HUES6 (cell line): ENCODE measurements around the gene DCDC2.
"Not testable (repeated sequence)": the region's sequence is repeated elsewhere in the genome, so short reads cannot be mapped to it uniquely, and the experiment has no call there.

Experiments
- H3K27ac ChIP-seq: 2 replicates; pipeline ENCODE4 v1.7.0; 2013; ENCODE audit warnings: low read depth, mild to moderate bottlenecking, low read length, inconsistent platforms
- H3K27me3 ChIP-seq: 2 replicates; pipeline ENCODE4 v1.6.1; 2013; ENCODE audit warnings: low read length; ENCODE audit not compliant: control insufficient read depth, insufficient read depth
- H3K36me3 ChIP-seq: 2 replicates; pipeline ENCODE4 v1.6.1; 2013; ENCODE audit warnings: low read length; ENCODE audit not compliant: control insufficient read depth, insufficient read depth
- H3K4me1 ChIP-seq: 2 replicates; pipeline ENCODE4 v1.6.1; 2013; ENCODE audit warnings: low read length; ENCODE audit not compliant: control insufficient read depth, insufficient read depth
- H3K4me3 ChIP-seq: 2 replicates; pipeline ENCODE4 v1.5.1; 2013; ENCODE audit warnings: low read depth, low read length
- H3K9ac ChIP-seq: one replicate; pipeline ENCODE4 v1.6.1; 2013; ENCODE audit warnings: mild to moderate bottlenecking, low read length
- H3K9me3 ChIP-seq: 2 replicates; pipeline ENCODE4 v1.6.1; 2013; ENCODE audit warnings: low read depth, low read length; ENCODE audit not compliant: control insufficient read depth, insufficient read depth

Gene DCDC2

DNA sequence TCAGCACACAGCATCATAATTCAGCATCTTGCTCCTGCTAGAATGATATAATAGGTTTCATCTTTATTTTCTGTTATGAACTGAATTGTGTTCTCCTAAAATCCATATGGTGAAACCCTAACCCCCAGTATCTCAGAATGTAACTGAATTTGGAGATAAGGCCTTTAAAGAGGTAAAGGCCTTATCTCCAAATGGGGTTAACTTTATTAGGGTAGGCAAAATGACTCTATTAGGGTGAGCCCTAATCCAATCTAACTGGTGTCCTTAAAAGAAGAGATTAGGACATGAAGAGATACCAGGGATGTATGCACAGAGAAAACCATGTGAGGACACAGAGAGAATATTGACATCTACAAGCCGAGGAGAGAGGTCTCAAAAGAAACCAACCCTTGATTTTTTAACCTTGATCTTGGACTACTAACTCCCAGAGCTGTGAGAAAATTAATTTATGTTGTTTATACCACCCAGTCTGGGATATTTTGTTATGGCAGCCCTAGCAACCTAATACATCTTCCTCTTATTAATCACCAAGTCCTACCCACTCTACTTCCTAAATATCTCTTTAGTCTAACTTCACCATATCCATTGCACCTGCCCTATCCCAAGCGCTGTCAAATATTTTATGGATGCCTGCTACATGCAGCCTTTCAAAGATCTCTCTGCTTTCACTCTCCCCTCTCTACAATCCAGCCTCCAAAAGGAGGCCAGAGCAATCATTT, 36.4 kb upstream of the DCDC2 start:
- Histone ChIP-seq H3K36me3 (no peaks in the 10 kb centered on the region), H3K4me1 (peaks cover under 1% of the 10 kb centered on the region), H3K4me3 (no peak overlapping the region), H3K27me3 (no peaks in the 10 kb centered on the region), H3K9me3 (peaks cover 25% of the 10 kb centered on the region), H3K27ac (no peak overlapping the region), H3K9ac (no peak overlapping the region)

DNA sequence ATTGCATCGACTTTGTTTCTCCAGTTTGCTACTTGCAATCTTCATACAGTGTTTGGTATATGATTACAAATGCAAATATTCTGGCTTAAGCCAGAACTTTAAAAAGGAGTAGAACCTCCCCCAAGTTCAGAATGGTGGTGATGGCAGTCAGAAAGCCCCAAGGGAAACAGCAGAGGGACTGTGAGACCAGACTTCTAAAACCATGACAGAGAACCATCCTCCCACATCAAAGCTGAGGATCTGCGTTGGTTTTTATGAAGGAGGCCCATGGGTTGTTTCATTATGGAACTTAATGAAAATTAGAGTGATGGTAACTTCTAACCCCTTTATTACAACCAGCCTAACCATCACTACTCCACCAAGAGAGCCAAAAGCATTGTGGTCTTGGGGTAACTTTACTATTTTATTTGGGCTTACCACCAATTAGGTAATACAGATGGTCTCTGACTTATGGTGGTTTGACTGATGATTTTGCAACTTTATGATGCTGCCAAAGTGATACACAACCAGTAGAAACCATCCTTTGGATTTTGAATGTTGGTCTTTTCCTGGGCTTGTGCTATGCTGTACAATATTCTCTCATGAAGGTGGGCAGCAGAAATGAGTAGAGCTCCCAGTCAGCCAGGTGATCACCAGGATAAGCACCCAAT, 34.0 kb upstream of the DCDC2 start:
- H3K4me3 ChIP-seq = no peak overlapping the region
- H3K9ac ChIP-seq = no peak overlapping the region
- H3K9me3 ChIP-seq = peaks cover 14% of the 10 kb centered on the region
- H3K36me3 ChIP-seq = no peaks in the 10 kb centered on the region
- no peak overlapping the region for H3K27ac ChIP-seq
- H3K4me1 ChIP-seq = no peaks in the 10 kb centered on the region
- no peaks in the 10 kb centered on the region for H3K27me3 ChIP-seq

DNA sequence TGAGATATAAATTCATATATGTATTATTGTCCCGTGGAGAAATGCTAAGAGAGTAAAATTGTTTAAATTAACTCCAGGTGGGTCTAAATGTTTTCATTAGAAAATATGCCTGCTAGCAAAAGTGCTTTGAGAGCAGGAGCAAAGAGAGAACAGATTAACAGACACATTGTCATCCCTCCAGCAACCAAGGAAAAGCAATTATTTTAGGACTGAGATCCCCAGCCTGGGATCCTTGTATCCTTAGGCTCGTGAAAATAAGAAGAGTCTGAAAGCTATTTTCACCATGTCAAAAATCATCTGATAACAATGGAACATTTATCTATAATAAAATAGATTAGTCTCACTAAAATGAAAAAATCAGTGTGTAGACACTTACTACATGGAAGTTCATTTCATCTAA, 33.3 kb upstream of the DCDC2 start:
- no peak overlapping the region for H3K4me3 ChIP-seq
- H3K9me3 ChIP-seq = peaks cover 7% of the 10 kb centered on the region
- no peak overlapping the region for H3K9ac ChIP-seq
- H3K4me1 ChIP-seq = no peaks in the 10 kb centered on the region
- H3K27ac ChIP-seq = no peak overlapping the region
- no peaks in the 10 kb centered on the region for H3K27me3 ChIP-seq
- H3K36me3 ChIP-seq = no peaks in the 10 kb centered on the region

DNA sequence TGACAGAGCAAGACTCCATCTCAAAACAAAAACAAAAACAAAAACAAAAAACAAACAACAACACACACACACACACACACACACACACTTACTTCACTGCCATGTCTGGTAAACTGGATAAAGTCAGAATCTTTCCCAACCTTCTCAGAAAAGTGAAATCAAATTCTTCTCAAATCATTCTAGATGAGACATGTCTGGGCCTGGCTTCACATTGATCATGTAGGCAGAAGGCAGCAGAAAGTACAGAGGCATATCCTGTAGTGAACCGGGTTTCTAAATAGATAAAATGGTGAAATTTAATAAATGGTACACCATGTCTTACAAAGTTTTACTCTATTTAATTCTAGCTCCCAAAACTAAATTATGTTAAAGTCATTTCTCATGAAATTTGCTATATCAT, 30.0 kb upstream of the DCDC2 start:
- H3K36me3 ChIP-seq = no peaks in the 10 kb centered on the region
- H3K4me1 ChIP-seq = no peaks in the 10 kb centered on the region
- no peaks in the 10 kb centered on the region for H3K27me3 ChIP-seq
- 0 out of 2 replicates have a peak overlapping the region, but pooled peaks have one; percentile 18 for H3K27ac ChIP-seq
- no peak overlapping the region for H3K4me3 ChIP-seq
- no peaks in the 10 kb centered on the region for H3K9me3 ChIP-seq
- H3K9ac ChIP-seq = no peak overlapping the region

DNA sequence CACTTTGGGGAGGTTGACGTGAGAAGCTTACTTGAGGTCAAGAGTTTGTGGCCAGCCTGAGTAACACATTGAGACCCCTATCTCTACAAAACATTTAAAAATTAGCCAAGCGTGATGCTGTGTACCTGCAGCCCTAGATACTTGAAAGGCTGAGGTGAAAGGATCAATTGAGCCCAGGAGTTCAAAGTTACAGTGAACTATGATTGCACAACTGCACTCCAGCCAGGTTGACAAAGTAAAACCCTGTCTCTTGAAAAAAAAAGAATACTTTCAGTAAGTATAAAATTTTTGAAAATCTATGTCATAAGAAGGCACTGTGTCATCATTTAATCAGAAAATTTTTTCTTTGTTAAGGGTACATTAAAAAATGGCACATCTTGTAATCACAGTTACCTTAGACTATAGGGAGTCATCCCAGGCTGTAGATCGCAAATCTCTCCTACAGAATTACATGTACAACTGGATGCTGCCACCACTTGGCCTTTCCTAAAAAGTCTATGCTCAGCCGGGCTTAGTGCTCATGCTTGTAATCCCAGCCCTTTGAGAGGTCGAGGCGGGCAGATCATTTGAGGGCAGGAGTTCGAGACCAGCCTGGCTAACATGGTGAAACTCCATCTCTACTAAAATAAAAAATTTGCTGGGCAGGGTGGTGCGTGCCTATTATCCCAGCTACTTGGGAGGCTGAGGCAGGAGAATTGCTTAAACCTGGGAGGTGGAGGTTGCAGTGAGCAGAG, 27.8 kb upstream of the DCDC2 start:
- H3K9me3 ChIP-seq = no peaks in the 10 kb centered on the region
- no peaks in the 10 kb centered on the region for H3K36me3 ChIP-seq
- H3K9ac ChIP-seq = no peak overlapping the region
- no peak overlapping the region for H3K4me3 ChIP-seq
- no peaks in the 10 kb centered on the region for H3K27me3 ChIP-seq
- no peak overlapping the region for H3K27ac ChIP-seq
- H3K4me1 ChIP-seq = no peaks in the 10 kb centered on the region

DNA sequence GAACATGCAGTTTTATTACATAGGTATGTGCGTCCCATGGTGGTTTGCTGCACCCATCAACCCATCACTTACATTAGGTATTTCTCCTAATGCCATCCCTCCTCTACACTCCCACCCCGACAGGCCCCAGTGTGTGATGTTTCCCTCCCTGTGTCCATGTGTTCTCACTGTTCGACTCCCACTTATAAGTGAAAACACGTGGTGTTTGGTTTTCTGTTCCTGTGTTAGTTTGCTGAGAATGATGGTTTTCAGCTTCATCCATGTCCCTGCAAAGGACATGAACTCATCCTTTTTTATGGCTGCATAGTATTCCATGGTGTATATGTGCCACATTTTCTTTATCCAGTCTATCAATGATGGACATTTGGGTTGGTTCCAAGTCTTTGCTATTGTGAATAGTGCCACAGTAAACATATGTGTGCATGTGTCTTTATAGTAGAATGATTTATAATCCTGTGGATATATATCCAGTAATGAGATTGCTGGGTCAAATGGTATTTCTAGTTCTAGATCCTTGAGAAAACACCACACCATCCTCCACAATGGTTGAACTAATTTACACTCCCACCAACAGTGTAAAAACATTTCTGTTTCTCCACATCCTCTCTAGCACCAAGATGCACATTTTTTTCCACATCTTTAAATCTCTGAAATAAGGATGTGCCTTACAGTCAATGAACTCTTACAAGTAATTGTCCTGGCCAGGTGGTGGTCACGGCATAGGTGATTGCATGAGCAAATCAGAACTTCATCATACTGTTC, 26.7 kb upstream of the DCDC2 start:
- not testable (repeated sequence) for H3K9ac ChIP-seq, H3K36me3 ChIP-seq, H3K4me3 ChIP-seq, H3K9me3 ChIP-seq, H3K27me3 ChIP-seq, H3K4me1 ChIP-seq, H3K27ac ChIP-seq

DNA sequence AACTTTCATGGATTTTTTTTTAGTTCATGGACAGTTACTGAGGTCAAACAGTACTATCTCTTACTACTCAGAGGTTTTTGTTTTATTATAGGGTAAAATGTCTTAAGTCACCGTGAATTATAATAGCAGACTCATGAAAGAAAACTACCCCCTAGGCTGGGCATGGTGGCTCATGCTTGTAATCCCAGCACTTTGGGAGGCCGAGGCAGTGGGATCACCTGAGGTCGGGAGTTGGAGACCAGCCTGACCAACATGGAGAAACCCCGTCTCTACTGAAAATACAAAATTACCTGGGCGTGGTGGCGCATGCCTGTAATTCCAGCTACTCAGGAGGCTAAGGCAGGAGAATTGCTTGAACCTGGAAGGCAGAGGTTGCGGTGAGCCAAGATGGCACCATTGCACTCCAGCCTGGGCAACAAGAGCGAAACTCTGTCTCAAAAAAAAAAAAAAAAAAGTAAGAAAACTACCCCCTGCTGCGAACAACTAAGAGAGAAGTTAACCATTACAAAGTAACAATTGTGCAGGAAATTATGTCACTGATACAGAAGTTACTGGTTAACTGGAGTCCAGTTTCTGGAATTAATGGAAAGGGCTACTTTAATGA, 25.1 kb upstream of the DCDC2 start:
- not testable (repeated sequence) for H3K4me3 ChIP-seq, H3K4me1 ChIP-seq, H3K9me3 ChIP-seq, H3K27ac ChIP-seq, H3K36me3 ChIP-seq, H3K9ac ChIP-seq, H3K27me3 ChIP-seq

DNA sequence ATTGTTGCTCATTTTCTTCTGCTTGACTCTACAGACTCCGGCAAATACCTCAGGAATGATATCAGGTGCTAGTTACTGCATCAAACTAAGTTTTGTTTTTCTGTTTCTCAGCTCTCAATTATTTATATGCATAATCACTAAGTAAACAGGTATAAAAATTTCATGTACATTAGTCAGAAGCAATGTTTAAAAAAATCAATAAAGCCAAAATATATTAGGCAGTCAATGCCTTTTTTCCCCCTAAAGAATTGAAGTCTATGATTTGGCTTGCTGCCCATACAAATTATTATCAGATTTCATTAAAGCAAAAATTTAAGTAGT, 24.3 kb upstream of the DCDC2 start:
- Histone ChIP-seq H3K36me3 (no peaks in the 10 kb centered on the region), H3K9ac (no peak overlapping the region), H3K9me3 (no peaks in the 10 kb centered on the region), H3K4me3 (no peak overlapping the region), H3K27me3 (no peaks in the 10 kb centered on the region), H3K27ac (no peak overlapping the region), H3K4me1 (no peaks in the 10 kb centered on the region)

DNA sequence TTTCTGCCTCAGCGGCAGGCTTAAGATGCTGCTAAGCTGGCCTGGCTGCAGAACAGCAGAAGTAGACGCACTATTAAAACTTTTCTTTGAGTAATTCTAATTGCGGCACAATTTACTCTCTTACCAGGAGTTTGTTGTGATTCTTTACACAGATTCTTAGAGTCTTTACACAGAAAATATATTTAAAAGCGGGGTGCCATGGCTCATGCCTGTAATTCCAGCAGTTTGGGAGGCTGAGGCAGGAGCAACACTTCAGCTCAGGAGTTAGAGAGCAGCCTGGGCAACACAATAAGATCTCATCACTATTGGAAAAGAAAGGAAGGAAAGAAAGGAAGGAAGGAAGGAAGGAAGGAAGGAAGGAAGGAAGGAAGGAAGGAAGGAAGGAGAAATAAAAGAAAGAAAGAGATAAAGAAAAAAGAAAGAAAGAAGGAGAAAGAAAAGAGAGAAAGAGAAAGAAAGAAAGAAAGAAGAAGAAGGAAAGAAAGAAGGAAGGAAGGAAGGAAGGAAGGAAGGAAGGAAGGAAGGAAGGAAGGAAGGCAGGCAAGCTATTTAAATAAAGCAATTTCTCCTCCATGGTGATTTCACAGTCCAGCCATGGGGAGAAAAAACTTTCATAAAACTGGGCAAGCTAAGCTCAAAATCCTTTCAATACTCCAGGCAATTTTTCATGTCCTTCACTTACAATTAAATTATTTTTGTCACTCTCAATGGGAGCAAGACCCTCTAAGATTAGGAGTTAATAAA, 23.8 kb upstream of the DCDC2 start:
- H3K27me3 ChIP-seq = no peaks in the 10 kb centered on the region
- H3K9ac ChIP-seq = no peak overlapping the region
- no peak overlapping the region for H3K4me3 ChIP-seq
- no peaks in the 10 kb centered on the region for H3K36me3 ChIP-seq
- H3K27ac ChIP-seq = no peak overlapping the region
- H3K9me3 ChIP-seq = no peaks in the 10 kb centered on the region
- no peaks in the 10 kb centered on the region for H3K4me1 ChIP-seq

DNA sequence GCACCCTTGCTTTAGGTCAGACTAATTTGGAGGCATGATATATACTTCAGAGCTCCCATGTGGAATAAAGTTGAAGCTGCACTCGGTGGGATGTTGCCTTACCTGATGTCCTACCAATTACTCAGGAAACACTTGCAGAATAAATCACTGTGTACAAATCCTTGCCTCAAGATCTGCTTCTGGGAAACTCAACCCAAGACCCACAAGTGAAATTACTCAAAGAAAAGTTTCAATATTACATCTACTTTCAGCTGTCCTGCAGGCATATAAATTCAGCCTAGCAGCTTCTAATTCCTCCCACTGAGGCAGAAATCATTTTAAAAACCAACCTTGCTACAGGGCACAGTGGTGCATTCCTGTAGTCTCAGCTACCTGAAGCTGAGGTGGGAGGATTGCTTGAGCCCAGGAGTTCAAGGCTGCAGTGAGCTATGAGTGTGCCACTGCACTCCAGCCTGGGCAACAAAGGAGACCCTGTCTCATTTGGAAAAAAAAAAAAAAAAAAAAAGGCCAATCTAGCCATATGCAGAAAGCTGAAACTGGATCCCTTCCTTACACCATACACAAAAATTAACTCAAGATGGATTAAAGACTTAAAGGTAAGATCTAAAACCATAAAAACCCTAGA, 20.7 kb upstream of the DCDC2 start:
- Histone ChIP-seq H3K36me3 (no peaks in the 10 kb centered on the region), H3K27ac (no peak overlapping the region), H3K27me3 (no peaks in the 10 kb centered on the region), H3K9me3 (no peaks in the 10 kb centered on the region), H3K4me1 (peaks cover 3% of the 10 kb centered on the region; the same call in 1 of the 2 replicates), H3K9ac (no peak overlapping the region), H3K4me3 (no peak overlapping the region)
